IMR-90 (cell line): ENCODE measurements around the gene AZI2. TPM values are rescaled to one million over a fixed set of nuclear protein-coding genes. Genes with fewer than 3 reads are reported as not detected.
A peak's percentile ranks its signal among the peaks of the same experiment; 100 is the strongest.

ENCODE experiments used
- ATAC-seq: fragments of 200-7000 bp; cut with Tn5 transposase; 2 replicates; pipeline ENCODE4 v1.9.1; 2020; ENCODE audit warnings: low read depth, mild to moderate bottlenecking, moderate library complexity
- BruUV-seq: library from RNA; stranded (reverse); fragments of 400-500 nt; replicated peaks from 2 replicates; lab custom pipeline; 2021; lab: Mats Ljungman, UMichigan
- CTCF ChIA-PET: fragments of 300-600 bp; formaldehyde crosslinking; extraction: SDS; loops from one replicate; lab custom pipeline; 2021; ENCODE audit warnings: antibody characterized with exemption; lab: Yijun Ruan, JAX
- POLR2A ChIA-PET: fragments of 300-600 bp; sonication (Branson Sonifier 250); formaldehyde crosslinking; loops from one replicate; lab custom pipeline; 2022; ENCODE audit warnings: antibody characterized with exemption; ENCODE audit not compliant: unreplicated experiment; lab: Charles Lee
- DNase-seq: peaks from one replicate; pipeline ENCODE4 v3.0.0; 2013
- H2AFZ ChIP-seq: replicated peaks from 2 replicates; pipeline ENCODE3; 2013; ENCODE audit warnings: low read length, mild to moderate bottlenecking; ENCODE audit not compliant: poor library complexity
- H2AK5ac ChIP-seq: 2 replicates; pipeline ENCODE4 v1.6.1; 2013; ENCODE audit warnings: low read depth, low read length, inconsistent platforms
- H2AK9ac ChIP-seq: replicated peaks from 2 replicates; pipeline ENCODE3; 2013; ENCODE audit warnings: mild to moderate bottlenecking, low read depth, low read length, moderate library complexity; ENCODE audit not compliant: poor library complexity
- H2BK120ac ChIP-seq: 2 replicates; pipeline ENCODE4 v1.6.1; 2013; ENCODE audit warnings: low read depth, low read length, inconsistent platforms
- H2BK15ac ChIP-seq: 3 replicates; pipeline ENCODE4 v1.6.1; 2013; ENCODE audit warnings: low read depth, low read length, inconsistent platforms
- H2BK20ac ChIP-seq: 2 replicates; pipeline ENCODE4 v1.6.1; 2013; ENCODE audit warnings: low read depth, mild to moderate bottlenecking, inconsistent platforms, low read length, moderate library complexity
- H2BK5ac ChIP-seq: 2 replicates; pipeline ENCODE4 v1.6.1; 2013; ENCODE audit warnings: mild to moderate bottlenecking, low read depth, low read length, inconsistent platforms; ENCODE audit not compliant: poor library complexity, severe bottlenecking
- H3K14ac ChIP-seq: replicated peaks from 2 replicates; pipeline ENCODE4 v1.6.1; 2013; ENCODE audit warnings: low read depth, low read length, inconsistent platforms
- H3K18ac ChIP-seq: 2 replicates; pipeline ENCODE4 v1.6.1; 2013; ENCODE audit warnings: low read depth, low read length, control low read depth
- H3K23ac ChIP-seq: 2 replicates; pipeline ENCODE4 v1.6.1; 2013; ENCODE audit warnings: low read depth, low read length, inconsistent platforms
- H3K27ac ChIP-seq: 2 replicates; pipeline ENCODE4 v1.5.1; 2013; ENCODE audit warnings: mild to moderate bottlenecking, control low read depth, low read length; ENCODE audit not compliant: insufficient read depth
- H3K27me3 ChIP-seq: 2 replicates; pipeline ENCODE4 v1.6.1; 2013; ENCODE audit warnings: low read length; ENCODE audit not compliant: control insufficient read depth, insufficient read depth
- H3K36me3 ChIP-seq: 2 replicates; pipeline ENCODE4 v1.6.1; 2013; ENCODE audit warnings: low read length, mixed read lengths; ENCODE audit not compliant: control insufficient read depth, insufficient read depth
- H3K4ac ChIP-seq: 2 replicates; pipeline ENCODE4 v1.6.1; 2013; ENCODE audit warnings: low read depth, low read length, inconsistent platforms
- H3K4me1 ChIP-seq: 2 replicates; pipeline ENCODE4 v1.6.1; 2013; ENCODE audit warnings: low read length, mixed read lengths; ENCODE audit not compliant: control insufficient read depth, insufficient read depth
- H3K4me2 ChIP-seq: 2 replicates; pipeline ENCODE4 v1.6.1; 2013; ENCODE audit warnings: low read depth, mild to moderate bottlenecking, control low read depth, low read length, moderate library complexity
- H3K4me3 ChIP-seq: 2 replicates; pipeline ENCODE4 v1.5.1; 2013; ENCODE audit warnings: low read depth, mild to moderate bottlenecking, control low read depth, low read length, moderate library complexity; ENCODE audit not compliant: insufficient read depth
- H3K56ac ChIP-seq: 2 replicates; pipeline ENCODE4 v1.6.1; 2013; ENCODE audit warnings: low read length, inconsistent platforms; ENCODE audit not compliant: insufficient read depth; ENCODE audit errors: extremely low read depth
- H3K79me1 ChIP-seq, 2 experiments: 2 replicates each; pipeline ENCODE4 v1.6.1; 2013; ENCODE audit warnings: low read length in 2 of 2, inconsistent platforms in 1 of 2, low read depth in 1 of 2
- H3K9ac ChIP-seq: 2 replicates; pipeline ENCODE4 v1.6.1; 2013; ENCODE audit warnings: low read depth, low read length, control low read depth
- H3K9me1 ChIP-seq: 2 replicates; pipeline ENCODE4 v1.6.1; 2013; ENCODE audit warnings: low read length, inconsistent platforms; ENCODE audit not compliant: insufficient read depth
- H3K9me3 ChIP-seq: 2 replicates; pipeline ENCODE4 v1.6.1; 2013; ENCODE audit warnings: low read length; ENCODE audit not compliant: control insufficient read depth, insufficient read depth
- H4K20me1 ChIP-seq: 2 replicates; pipeline ENCODE4 v1.6.1; 2013; ENCODE audit warnings: low read length, inconsistent platforms; ENCODE audit not compliant: insufficient read depth
- H4K5ac ChIP-seq: 2 replicates; pipeline ENCODE4 v1.6.1; 2013; ENCODE audit warnings: mild to moderate bottlenecking, low read depth, low read length, control low read depth
- H4K8ac ChIP-seq, 2 experiments: 2 replicates each; pipeline ENCODE4 v1.6.1; 2013; ENCODE audit warnings: low read depth in 2 of 2, low read length in 2 of 2, control low read depth in 1 of 2, inconsistent platforms in 1 of 2
- H4K91ac ChIP-seq: 2 replicates; pipeline ENCODE4 v1.6.1; 2013; ENCODE audit warnings: low read depth, low read length, inconsistent platforms; ENCODE audit not compliant: insufficient read depth
- BHLHE40 ChIP-seq: fragments of 150-350 bp; IDR thresholded peaks from 2 replicates; pipeline ENCODE4 v1.6.1; 2016; ENCODE audit warnings: mild to moderate bottlenecking, low read depth, low read length
- CEBPB ChIP-seq: IDR thresholded peaks from 2 replicates; pipeline ENCODE4 v1.6.1; 2012; ENCODE audit warnings: low read depth, low read length, improper control_type of control experiment
- CHD1 ChIP-seq: IDR thresholded peaks from 2 replicates; pipeline ENCODE4 v1.6.1; 2012; ENCODE audit warnings: low read depth, low read length, improper control_type of control experiment
- ELK1 ChIP-seq: fragments of 150-350 bp; IDR thresholded peaks from 2 replicates; pipeline ENCODE4 v1.6.1; 2016; ENCODE audit warnings: low read depth, mild to moderate bottlenecking, low read length, moderate library complexity, borderline replicate concordance
- MAFK ChIP-seq: IDR thresholded peaks from 2 replicates; pipeline ENCODE4 v1.6.1; 2012; ENCODE audit warnings: low read depth, low read length, improper control_type of control experiment
- MAZ ChIP-seq: IDR thresholded peaks from 2 replicates; pipeline ENCODE4 v1.6.1; 2012; ENCODE audit warnings: low read depth, mild to moderate bottlenecking, low read length, improper control_type of control experiment, moderate library complexity, borderline replicate concordance
- MXI1 ChIP-seq: IDR thresholded peaks from 2 replicates; pipeline ENCODE4 v1.6.1; 2012; ENCODE audit warnings: low read depth, mild to moderate bottlenecking, low read length, moderate library complexity, borderline replicate concordance
- NFE2L2 ChIP-seq: fragments of 150-350 bp; IDR thresholded peaks from 2 replicates; pipeline ENCODE4 v1.6.1; 2016; ENCODE audit warnings: low read depth, mild to moderate bottlenecking, low read length
- RAD21 ChIP-seq: IDR thresholded peaks from 2 replicates; pipeline ENCODE4 v1.6.1; 2012; ENCODE audit warnings: low read length, improper control_type of control experiment
- RCOR1 ChIP-seq: IDR thresholded peaks from 2 replicates; pipeline ENCODE4 v1.6.1; 2012; ENCODE audit warnings: mild to moderate bottlenecking, low read length, improper control_type of control experiment; ENCODE audit not compliant: insufficient replicate concordance
- USF2 ChIP-seq: fragments of 150-350 bp; IDR thresholded peaks from 2 replicates; pipeline ENCODE4 v1.6.1; 2017; ENCODE audit warnings: mild to moderate bottlenecking, antibody characterized with exemption, low read length, low read depth
- dilution Hi-C: fragments of 300-500 bp; cut with HindIII; formaldehyde crosslinking; loops from one replicate; pipeline ENCODE4 v1.14.3; 2018; ENCODE audit warnings: low sequenced_read_pairs; ENCODE audit not compliant: unreplicated experiment
- in situ Hi-C: fragments of 300-500 bp; cut with MboI; formaldehyde crosslinking; loops from 3 replicates; pipeline ENCODE4 v1.14.3; 2019; ENCODE audit warnings: low sequenced_read_pairs, inconsistent platforms, mixed read lengths
- intact Hi-C: fragments of 100-400 bp; cut with micrococcal nuclease; formaldehyde crosslinking; loops from 2 replicates; pipeline ENCODE4 v1.10.0; 2022
- polyA plus RNA-seq, 3 experiments: library from polyadenylated mRNA; depleted of rRNA; stranded (reverse); fragments of >200 nt; gene quantifications; 2 replicates each; pipeline ENCODE4 v1.2.3, GENCODE V29; 2012; ENCODE audit warnings: low replicate concordance in 1 of 3
- total RNA-seq: library from RNA; depleted of rRNA; stranded (reverse); fragments of >200 nt; gene quantifications from 2 replicates; pipeline ENCODE4 v1.2.3, GENCODE V29; 2012

AZI2 gene
- total and polyA plus RNA-seq, 2 of the 4 experiments (the other 2 are of a cell fraction), result 30.1 to 52.5 TPM

GRCh38 chr3:28295898-28296490 is 52.6 kb downstream of the AZI2 start:
- H3K36me3 ChIP-seq, result no peaks in the 10 kb centered on the region; the same call in 1 of the 2 replicates
- no peak overlapping the region for H2AFZ ChIP-seq
- in situ Hi-C loops, result no loop called here
- ChIA-PET POLR2A (no interaction called here), CTCF (interaction anchor here (0.7 kb wide), 1 partner anchor 494 kb away, joined by 3 read pairs; no protein-coding TSS in a partner anchor)
- H3K18ac ChIP-seq, result no peak overlapping the region
- intact Hi-C loops, result no loop called here
- no peak overlapping the region for H3K9ac ChIP-seq
- 0 out of 4 replicates have a peak, but pooled peaks cover 0 to 1% of the 10 kb centered on the region in 2 experiments for H3K79me1 ChIP-seq
- dilution Hi-C loops, result no loop called here
- TF ChIP-seq RCOR1 (no peak), NFE2L2 (no peak), CHD1 (no peak), MAFK (no peak), MXI1 (no peak), BHLHE40 (no peak), CEBPB (no peak), RAD21 (no peak), USF2 (no peak), MAZ (no peak), ELK1 (no peak)
- H4K5ac ChIP-seq, result no peak overlapping the region
- H3K56ac ChIP-seq, result no peak overlapping the region
- peak overlapping the region; percentile 75 for H3K4me2 ChIP-seq
- H2BK120ac ChIP-seq, result no peak overlapping the region
- H3K9me1 ChIP-seq, result no peaks in the 10 kb centered on the region
- BruUV-seq, result no TSS peak
- ATAC-seq, result peak; percentile 67
- no peaks in the 10 kb centered on the region for H3K4me1 ChIP-seq
- peak overlapping the region; percentile 40; the same call in 1 of the 2 replicates for H3K27ac ChIP-seq
- H2BK15ac ChIP-seq, result no peak overlapping the region
- H4K8ac ChIP-seq, result no peak overlapping the region
- DNase-seq, result peak; percentile 19
- H3K9me3 ChIP-seq, result no peaks in the 10 kb centered on the region
- no peaks in the 10 kb centered on the region for H4K20me1 ChIP-seq
- no peak overlapping the region for H4K91ac ChIP-seq
- no peak overlapping the region for H3K14ac ChIP-seq
- no peak overlapping the region for H2BK20ac ChIP-seq
- 0 out of 2 replicates have a peak overlapping the region, but pooled peaks have one; percentile 3 for H3K4me3 ChIP-seq
- no peak overlapping the region for H2AK5ac ChIP-seq
- no peaks in the 10 kb centered on the region for H3K27me3 ChIP-seq
- H2AK9ac ChIP-seq, result no peak overlapping the region
- H2BK5ac ChIP-seq, result no peak overlapping the region
- no peak overlapping the region for H3K4ac ChIP-seq
- no peak overlapping the region for H3K23ac ChIP-seq
